GM21723 (cell line): ENCODE data around the gene SFSWAP.
"Not testable (repeated sequence)": the region's sequence is repeated elsewhere in the genome, so short reads cannot be mapped to it uniquely, and the experiment has no call there.

Experiments
- ATAC-seq: cut with Tn5 transposase; IDR thresholded peaks from one replicate; pipeline ENCODE4 v1.9.1; 2021; ENCODE audit warnings: mild to moderate bottlenecking, moderate library complexity; ENCODE audit not compliant: unreplicated experiment

SFSWAP gene

GRCh38 chr12:131710464-131711457, at the start of gene SFSWAP:
SFSWAP (plus strand) TSS chr12:131711090; CDS start chr12:131711230, 140 bp downstream.
- ATAC-seq = peak; percentile 90

- not testable (repeated sequence) for ATAC-seq
Measured at GRCh38 chr12:131661170-131661985, 49.5 kb upstream of the SFSWAP start.

GRCh38 chr12:131661986-131662288, 49.0 kb upstream of the SFSWAP start:
- ATAC-seq = not testable (repeated sequence)

GRCh38 chr12:131662346-131662745, 48.5 kb upstream of the SFSWAP start:
- ATAC-seq = not testable (repeated sequence)

GRCh38 chr12:131665666-131666065, 45.2 kb upstream of the SFSWAP start:
- ATAC-seq = not testable (repeated sequence)

GRCh38 chr12:131666486-131666885, 44.4 kb upstream of the SFSWAP start:
- ATAC-seq = not testable (repeated sequence)

- not testable (repeated sequence) for ATAC-seq
Measured at GRCh38 chr12:131666978-131667601, 43.8 kb upstream of the SFSWAP start.

- ATAC-seq = no peak
Measured at GRCh38 chr12:131671276-131671675, 39.6 kb upstream of the SFSWAP start.

- no peak for ATAC-seq
Measured at GRCh38 chr12:131671871-131672270, 39.0 kb upstream of the SFSWAP start.

- no peak for ATAC-seq
Measured at GRCh38 chr12:131672311-131672940, 38.5 kb upstream of the SFSWAP start.

GRCh38 chr12:131672941-131673887, 37.7 kb upstream of the SFSWAP start:
- no peak for ATAC-seq

- no peak for ATAC-seq
Measured at GRCh38 chr12:131673888-131674257, 37.0 kb upstream of the SFSWAP start.

- ATAC-seq = no peak
Measured at GRCh38 chr12:131674373-131674772, 36.5 kb upstream of the SFSWAP start.

- no peak for ATAC-seq
Measured at GRCh38 chr12:131675126-131676080, 35.5 kb upstream of the SFSWAP start.

- no peak for ATAC-seq
Measured at GRCh38 chr12:131676544-131676943, 34.3 kb upstream of the SFSWAP start.

- not testable (repeated sequence) for ATAC-seq
Measured at GRCh38 chr12:131677067-131677466, 33.8 kb upstream of the SFSWAP start.

GRCh38 chr12:131677699-131678098, 33.2 kb upstream of the SFSWAP start:
- ATAC-seq = no peak

GRCh38 chr12:131678389-131679181, 32.3 kb upstream of the SFSWAP start:
- ATAC-seq = not testable (repeated sequence)
